Measurements from ENCODE around the gene TUBB.

DNA sequence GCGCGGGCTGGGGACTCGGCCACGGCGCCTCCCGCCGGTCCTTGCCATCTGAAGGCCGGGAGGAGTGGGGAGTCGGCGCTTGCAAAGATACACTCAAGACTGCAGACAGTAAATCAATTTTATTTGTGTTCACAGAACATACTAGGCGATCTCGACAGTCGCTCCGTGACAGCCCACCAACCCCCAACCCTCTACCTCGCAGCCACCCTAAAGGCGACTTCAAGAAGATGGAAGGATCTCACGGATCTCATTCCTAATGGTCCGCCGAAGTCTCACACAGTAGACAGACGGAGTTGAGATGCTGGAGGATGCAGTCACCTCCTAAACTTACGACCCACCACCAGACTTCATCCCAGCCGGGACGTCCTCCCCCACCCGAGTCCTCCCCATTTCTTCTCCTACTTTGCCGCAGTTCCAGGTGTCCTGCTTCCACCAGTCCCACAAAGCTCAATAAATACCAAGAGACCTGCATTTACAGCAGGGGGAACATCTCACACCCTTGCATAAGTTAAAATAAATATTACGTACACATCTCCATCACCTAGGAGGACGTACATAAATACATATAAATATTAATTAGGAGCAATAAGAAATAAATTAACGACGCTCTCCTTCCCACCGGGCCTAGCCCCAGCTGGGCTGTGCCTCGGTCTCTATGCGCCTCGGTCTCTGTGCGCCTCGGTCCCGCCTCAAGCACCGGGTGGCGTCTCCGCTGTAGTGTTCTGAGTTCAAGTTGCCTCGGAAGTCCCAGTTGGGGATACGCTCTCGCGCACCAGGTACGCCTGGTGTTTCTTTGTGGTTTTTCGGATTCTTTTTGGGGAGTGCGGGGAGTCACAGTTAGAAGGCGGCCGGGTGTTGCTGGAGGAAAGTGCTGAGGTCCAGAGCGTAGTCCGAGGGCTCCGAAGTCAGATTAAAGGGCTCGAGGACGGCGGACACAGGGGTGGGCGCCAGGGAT lies 23.2 kb downstream of the TUBB start:
- TF ChIP-seq, protein P1, sequence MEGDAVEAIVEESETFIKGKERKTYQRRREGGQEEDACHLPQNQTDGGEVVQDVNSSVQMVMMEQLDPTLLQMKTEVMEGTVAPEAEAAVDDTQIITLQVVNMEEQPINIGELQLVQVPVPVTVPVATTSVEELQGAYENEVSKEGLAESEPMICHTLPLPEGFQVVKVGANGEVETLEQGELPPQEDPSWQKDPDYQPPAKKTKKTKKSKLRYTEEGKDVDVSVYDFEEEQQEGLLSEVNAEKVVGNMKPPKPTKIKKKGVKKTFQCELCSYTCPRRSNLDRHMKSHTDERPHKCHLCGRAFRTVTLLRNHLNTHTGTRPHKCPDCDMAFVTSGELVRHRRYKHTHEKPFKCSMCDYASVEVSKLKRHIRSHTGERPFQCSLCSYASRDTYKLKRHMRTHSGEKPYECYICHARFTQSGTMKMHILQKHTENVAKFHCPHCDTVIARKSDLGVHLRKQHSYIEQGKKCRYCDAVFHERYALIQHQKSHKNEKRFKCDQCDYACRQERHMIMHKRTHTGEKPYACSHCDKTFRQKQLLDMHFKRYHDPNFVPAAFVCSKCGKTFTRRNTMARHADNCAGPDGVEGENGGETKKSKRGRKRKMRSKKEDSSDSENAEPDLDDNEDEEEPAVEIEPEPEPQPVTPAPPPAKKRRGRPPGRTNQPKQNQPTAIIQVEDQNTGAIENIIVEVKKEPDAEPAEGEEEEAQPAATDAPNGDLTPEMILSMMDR (IDR thresholded peaks at IDR 0.05): peak in 1 of 6 experiments; percentile 2
- no peak for TF ChIP-seq POLR2A (IDR thresholded peaks at IDR 0.05)

Data from esophagus squamous epithelium (tissue), 4 donors.